NT2/D1 (cell line): Measurements from ENCODE around the gene G0S2.

ENCODE experiments used
- YY1 ChIP-seq: IDR thresholded peaks from 2 replicates; pipeline ENCODE4 v1.6.1; 2011; ENCODE audit not compliant: insufficient read length, insufficient read depth
- ZNF274 ChIP-seq: IDR thresholded peaks from 2 replicates; pipeline ENCODE4 v1.6.1; 2011; ENCODE audit warnings: mild to moderate bottlenecking, low read depth, low read length

GRCh38 chr1:209650454-209650853 is 24.8 kb upstream of the G0S2 start:
- no peak for TF ChIP-seq ZNF274
- TF ChIP-seq YY1 = no peak
